ENCODE measurements around the gene PMM1.

DNA sequence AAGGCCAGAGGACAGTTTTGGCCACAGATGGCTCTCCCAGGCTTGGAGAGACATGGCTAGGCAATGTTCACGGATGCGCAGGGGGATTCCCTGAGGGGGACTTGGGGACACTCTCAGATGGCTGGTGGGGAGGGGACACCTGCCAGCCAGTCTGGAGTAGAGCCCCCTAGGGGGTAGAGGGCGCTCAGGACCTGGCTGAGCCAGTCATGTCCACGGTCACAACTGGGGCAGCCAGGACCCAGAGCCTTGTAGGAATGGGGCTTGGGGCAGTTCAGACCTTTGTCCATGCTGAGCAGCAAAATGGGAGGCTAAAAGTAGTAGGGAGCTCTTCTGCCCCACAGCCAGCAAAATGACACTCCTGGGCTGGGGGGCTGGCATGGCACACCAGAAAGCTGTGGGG, 27.2 kb downstream of the PMM1 start:
- TF ChIP-seq, protein P1, sequence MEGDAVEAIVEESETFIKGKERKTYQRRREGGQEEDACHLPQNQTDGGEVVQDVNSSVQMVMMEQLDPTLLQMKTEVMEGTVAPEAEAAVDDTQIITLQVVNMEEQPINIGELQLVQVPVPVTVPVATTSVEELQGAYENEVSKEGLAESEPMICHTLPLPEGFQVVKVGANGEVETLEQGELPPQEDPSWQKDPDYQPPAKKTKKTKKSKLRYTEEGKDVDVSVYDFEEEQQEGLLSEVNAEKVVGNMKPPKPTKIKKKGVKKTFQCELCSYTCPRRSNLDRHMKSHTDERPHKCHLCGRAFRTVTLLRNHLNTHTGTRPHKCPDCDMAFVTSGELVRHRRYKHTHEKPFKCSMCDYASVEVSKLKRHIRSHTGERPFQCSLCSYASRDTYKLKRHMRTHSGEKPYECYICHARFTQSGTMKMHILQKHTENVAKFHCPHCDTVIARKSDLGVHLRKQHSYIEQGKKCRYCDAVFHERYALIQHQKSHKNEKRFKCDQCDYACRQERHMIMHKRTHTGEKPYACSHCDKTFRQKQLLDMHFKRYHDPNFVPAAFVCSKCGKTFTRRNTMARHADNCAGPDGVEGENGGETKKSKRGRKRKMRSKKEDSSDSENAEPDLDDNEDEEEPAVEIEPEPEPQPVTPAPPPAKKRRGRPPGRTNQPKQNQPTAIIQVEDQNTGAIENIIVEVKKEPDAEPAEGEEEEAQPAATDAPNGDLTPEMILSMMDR (IDR thresholded peaks at IDR 0.05): no peak
- no peak for TF ChIP-seq POLR2A (IDR thresholded peaks at IDR 0.05)
